GM12878 (cell line): Measurements from ENCODE around the gene GSS. TPM values are rescaled to one million over a fixed set of nuclear protein-coding genes. Genes with fewer than 3 reads are reported as not detected.

ENCODE experiments used
- ATAC-seq: fragments of 200-7000 bp; cut with Tn5 transposase; 3 replicates; pipeline ENCODE4 v1.9.1; 2020; ENCODE audit warnings: mild to moderate bottlenecking, moderate library complexity
- BruUV-seq: library from RNA; stranded (reverse); fragments of 400-500 nt; replicated peaks from 2 replicates; lab custom pipeline; 2021; lab: Mats Ljungman, UMichigan
- CTCF ChIA-PET: fragments of 300-600 bp; sonication (Branson Sonifier 250); formaldehyde crosslinking; extraction: SDS; loops from one replicate; lab custom pipeline; 2021; ENCODE audit warnings: inconsistent platforms; lab: Yijun Ruan, JAX
- POLR2A ChIA-PET: fragments of 350-600 bp; formaldehyde crosslinking; extraction: SDS; loops from one replicate; lab custom pipeline; 2021; ENCODE audit warnings: inconsistent platforms; lab: Charles Lee
- RAD21 ChIA-PET: fragments of 300-600 bp; sonication (Branson Sonifier 250); formaldehyde crosslinking; loops from one replicate; lab custom pipeline; 2023; ENCODE audit warnings: antibody characterized with exemption; ENCODE audit not compliant: unreplicated experiment; lab: Charles Lee
- SMC1A ChIA-PET: fragments of 300-600 bp; sonication (Branson Sonifier 250); formaldehyde crosslinking; loops from one replicate; lab custom pipeline; 2023; ENCODE audit not compliant: unreplicated experiment, uncharacterized antibody; lab: Charles Lee
- DNase-seq: peaks from one replicate; pipeline ENCODE4 v3.0.0-alpha.2; 2011; ENCODE audit warnings: low read depth, low spot score
- FAIRE-seq: peaks from 3 replicates; lab custom pipeline; 2011; peaks lifted over from hg19 to GRCh38; lab: Jason Lieb, UNC
- H2AFZ ChIP-seq: 2 replicates; pipeline ENCODE4 v1.6.0; 2011; ENCODE audit warnings: low read depth, low read length, control low read depth; ENCODE audit not compliant: control insufficient read depth
- H3K27ac ChIP-seq: 2 replicates; pipeline ENCODE4 v1.5.1; 2011; ENCODE audit warnings: control low read depth; ENCODE audit not compliant: control insufficient read depth, insufficient read depth
- H3K27me3 ChIP-seq, 2 experiments: replicated peaks in 1 of 2; 2 replicates each; pipeline versions ENCODE4 v1.6.0 to v1.6.1; 2011; ENCODE audit warnings: low read length in 1 of 2; ENCODE audit not compliant: control insufficient read depth in 2 of 2, insufficient read depth in 2 of 2
- H3K36me3 ChIP-seq, 2 experiments: 2 replicates each; pipeline ENCODE4 v1.5.1; 2011; ENCODE audit warnings: low read length in 1 of 2; ENCODE audit not compliant: control insufficient read depth in 2 of 2, insufficient read depth in 2 of 2
- H3K4me1 ChIP-seq: 2 replicates; pipeline ENCODE4 v1.6.1; 2011; ENCODE audit warnings: mild to moderate bottlenecking, low read length, moderate library complexity, mixed read lengths; ENCODE audit not compliant: control insufficient read depth, insufficient read depth
- H3K4me2 ChIP-seq: 2 replicates; pipeline ENCODE4 v1.6.0; 2011; ENCODE audit warnings: control low read depth; ENCODE audit not compliant: control insufficient read depth, insufficient read depth
- H3K4me3 ChIP-seq: fragments of 200-600 bp; sonication (generic); 2 replicates; pipeline ENCODE4 v1.5.1; 2016
- H3K79me2 ChIP-seq: 2 replicates; pipeline ENCODE4 v1.6.0; 2011; ENCODE audit warnings: low read length; ENCODE audit not compliant: control insufficient read depth, insufficient read depth
- H3K9ac ChIP-seq: 2 replicates; pipeline ENCODE4 v1.8.0; 2011; ENCODE audit warnings: low read length, control low read depth, mixed read lengths; ENCODE audit not compliant: control insufficient read depth, insufficient read depth
- H3K9me3 ChIP-seq: replicated peaks from 3 replicates; pipeline ENCODE4 v1.5.1; 2011; ENCODE audit warnings: mild to moderate bottlenecking, low read length; ENCODE audit not compliant: control insufficient read depth, insufficient read depth
- H4K20me1 ChIP-seq: 2 replicates; pipeline ENCODE4 v1.6.0; 2011; ENCODE audit not compliant: control insufficient read depth, insufficient read depth
- ASH2L ChIP-seq: fragments of 300-600, 200-600 bp; sonication (generic); IDR thresholded peaks from 2 replicates; pipeline ENCODE4 v1.6.1; 2017; ENCODE audit warnings: low read depth, mild to moderate bottlenecking, borderline replicate concordance
- BCL11A ChIP-seq: IDR thresholded peaks from 2 replicates; pipeline ENCODE4 v1.6.1; 2011; ENCODE audit warnings: low read depth, low read length
- CEBPB ChIP-seq, 2 experiments: fragments of 150-350 bp in 1 of 2; IDR thresholded peaks; 2 replicates each; pipeline ENCODE4 v1.6.1; 2012 to 2014; ENCODE audit warnings: low read depth in 2 of 2, low read length in 2 of 2, borderline replicate concordance in 1 of 2, inconsistent platforms in 1 of 2
- CHD4 ChIP-seq: fragments of 200-600 bp; sonication (generic); IDR thresholded peaks from 2 replicates; pipeline ENCODE4 v1.6.1; 2016; ENCODE audit warnings: mild to moderate bottlenecking
- GATAD2B ChIP-seq: fragments of 450-650 bp; conservative IDR thresholded peaks from 2 replicates; pipeline ENCODE4 v1.6.1; 2017; ENCODE audit warnings: low read depth, mild to moderate bottlenecking, moderate library complexity
- KAT2A ChIP-seq: conservative IDR thresholded peaks from 2 replicates; pipeline ENCODE4 v1.6.1; 2011; ENCODE audit warnings: low read depth, low read length; ENCODE audit not compliant: control insufficient read depth
- NFIC ChIP-seq: IDR thresholded peaks from 2 replicates; pipeline ENCODE4 v1.6.1; 2012; ENCODE audit warnings: low read depth, mild to moderate bottlenecking, inconsistent platforms, low read length, moderate library complexity
- POLR2A ChIP-seq: IDR thresholded peaks from 2 replicates; pipeline ENCODE4 v1.6.1; 2011; ENCODE audit warnings: low read depth, mild to moderate bottlenecking, low read length
- POLR2AphosphoS2 ChIP-seq: IDR thresholded peaks from 2 replicates; pipeline ENCODE4 v1.6.1; 2011; ENCODE audit warnings: low read depth, mild to moderate bottlenecking, low read length, improper control_type of control experiment, moderate library complexity
- RELA ChIP-seq: fragments of 450-650 bp; IDR thresholded peaks from 2 replicates; pipeline ENCODE4 v1.8.0; 2014; ENCODE audit warnings: borderline replicate concordance; ENCODE audit not compliant: partially characterized antibody
- SMC3 ChIP-seq: IDR thresholded peaks from 2 replicates; pipeline ENCODE4 v1.6.1; 2011; ENCODE audit warnings: low read length, improper control_type of control experiment, borderline replicate concordance
- STAT1 ChIP-seq: fragments of 450-650 bp; conservative IDR thresholded peaks from 2 replicates; pipeline ENCODE4 v1.6.1; 2014; ENCODE audit warnings: antibody characterized with exemption, mild to moderate bottlenecking
- WRNIP1 ChIP-seq: IDR thresholded peaks from 2 replicates; pipeline ENCODE4 v1.6.1; 2011; ENCODE audit warnings: low read depth, low read length, improper control_type of control experiment, borderline replicate concordance
- WGBS: methylation state at CpG from one replicate; pipeline ENCODE4 v1.1.6; 2016; ENCODE audit warnings: low lambda C conversion rate; ENCODE audit not compliant: insufficient replicate concordance, insufficient coverage; ENCODE audit errors: missing lambda C conversion rate; 5-methylcytosine and 5-hydroxymethylcytosine counted together
- in situ Hi-C: fragments of 300-500 bp; cut with MboI; formaldehyde crosslinking; loops from 9 replicates; pipeline ENCODE4 v1.14.3; 2018; ENCODE audit warnings: mixed read lengths
- intact Hi-C: fragments of 100-400 bp; cut with micrococcal nuclease; formaldehyde crosslinking; loops from one replicate; pipeline ENCODE4 v1.14.2; 2022; ENCODE audit not compliant: unreplicated experiment
- polyA plus RNA-seq, 11 experiments: library from polyadenylated mRNA; depleted of rRNA in 4 of 11; unstranded in 6 of 11; stranded (reverse) in 5 of 11; fragments of >200 nt; fragmentation: Nextera tagmentation in 4 of 11; fragmentation: Illumina TruSeq in 1 of 11; extraction: Ambion mirVana in 4 of 11; extraction: Trizol in 1 of 11; gene quantifications; 1 replicate in 1 of 11; 2 replicates in 10 of 11; pipeline versions ENCODE4 v1.2.1 to v1.2.3, GENCODE V29; 2011 to 2016; ENCODE audit warnings: inconsistent platforms in 2 of 11, missing spikeins in 2 of 11, low read depth in 1 of 11
- total RNA-seq, 4 experiments: library from RNA; depleted of rRNA in 3 of 4; stranded (reverse); fragments of >200 nt in 3 of 4; fragmentation: Illumina TruSeq in 1 of 4; extraction: Trizol in 1 of 4; gene quantifications; 2 replicates each; pipeline versions ENCODE4 v1.2.1 to v1.2.3, GENCODE V29; 2013 to 2021
- TF ChIP-seq, protein P1 (sequence below): fragments of 450-650 bp; IDR thresholded peaks from 2 replicates; pipeline ENCODE4 v1.6.1; 2018; ENCODE audit warnings: mild to moderate bottlenecking, low read depth, moderate library complexity; ENCODE audit not compliant: partially characterized antibody
- TF ChIP-seq, protein P2 (sequence below): fragments of 450-650 bp; IDR thresholded peaks from 2 replicates; pipeline ENCODE4 v1.6.1; 2017; ENCODE audit warnings: mild to moderate bottlenecking
- TF ChIP-seq, protein P3 (sequence below): fragments of 450-650 bp; IDR thresholded peaks from 2 replicates; pipeline ENCODE4 v1.6.1; 2017; ENCODE audit warnings: low read depth, mild to moderate bottlenecking, moderate library complexity

GSS gene
- total and polyA plus RNA-seq, 10 of the 15 experiments (the other 5 are each of a cell fraction or from before 2014, with no cell fraction given) = 12.7 to 120 (median 67.4) TPM

DNA sequence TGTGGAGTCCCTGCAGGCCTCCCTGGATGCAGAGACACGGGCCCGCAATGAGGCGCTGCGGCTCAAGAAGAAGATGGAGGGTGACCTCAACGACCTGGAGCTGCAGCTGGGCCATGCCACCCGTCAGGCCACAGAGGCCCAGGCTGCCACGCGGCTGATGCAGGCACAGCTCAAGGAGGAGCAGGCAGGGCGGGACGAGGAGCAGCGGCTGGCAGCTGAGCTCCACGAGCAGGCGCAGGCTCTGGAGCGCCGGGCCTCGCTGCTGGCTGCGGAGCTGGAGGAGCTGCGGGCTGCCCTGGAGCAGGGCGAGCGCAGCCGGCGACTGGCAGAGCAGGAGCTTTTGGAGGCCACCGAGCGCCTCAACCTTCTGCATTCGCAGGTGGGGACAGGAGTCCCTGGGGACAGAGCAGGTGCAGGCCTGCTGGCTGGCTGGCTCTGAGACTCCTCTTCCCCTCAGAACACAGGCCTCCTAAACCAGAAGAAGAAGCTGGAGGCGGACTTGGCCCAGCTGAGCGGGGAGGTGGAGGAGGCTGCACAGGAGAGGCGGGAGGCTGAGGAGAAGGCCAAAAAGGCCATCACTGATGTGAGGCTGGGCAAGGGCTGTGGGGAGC lies 44.8 kb upstream of the GSS start:
- no TSS peak for BruUV-seq
- FAIRE-seq = no peak
- peaks cover 3 to 43% of the 10 kb centered on the region in 2 experiments; a peak in 3 of 4 replicates for H3K36me3 ChIP-seq
- H3K79me2 ChIP-seq = no peaks in the 10 kb centered on the region
- ChIA-PET CTCF (interaction anchor here (0.7 to 1.4 kb wide), 2 partner anchors 126 to 127 kb away, joined by 3 read pairs; no protein-coding TSS in a partner anchor), SMC1A (no interaction called here), RAD21 (no interaction called here), POLR2A (no interaction called here)
- no peak overlapping the region for H2AFZ ChIP-seq
- H3K27ac ChIP-seq = no peak overlapping the region
- no peaks in the 10 kb centered on the region for H4K20me1 ChIP-seq
- H3K27me3 ChIP-seq = no peaks in the 10 kb centered on the region
- no peaks in the 10 kb centered on the region for H3K4me1 ChIP-seq
- in situ Hi-C loops = no loop called here
- ATAC-seq = no peak; the same call in 2 of the 3 replicates
- H3K4me3 ChIP-seq = no peak overlapping the region
- intact Hi-C loops = no loop called here
- H3K9me3 ChIP-seq = no peaks in the 10 kb centered on the region
- H3K9ac ChIP-seq = no peak overlapping the region
- WGBS = 87% methylated on average over 23 of the region's 28 CpGs
- H3K4me2 ChIP-seq = no peak overlapping the region
- DNase-seq = no peak
- TF ChIP-seq, protein P1, sequence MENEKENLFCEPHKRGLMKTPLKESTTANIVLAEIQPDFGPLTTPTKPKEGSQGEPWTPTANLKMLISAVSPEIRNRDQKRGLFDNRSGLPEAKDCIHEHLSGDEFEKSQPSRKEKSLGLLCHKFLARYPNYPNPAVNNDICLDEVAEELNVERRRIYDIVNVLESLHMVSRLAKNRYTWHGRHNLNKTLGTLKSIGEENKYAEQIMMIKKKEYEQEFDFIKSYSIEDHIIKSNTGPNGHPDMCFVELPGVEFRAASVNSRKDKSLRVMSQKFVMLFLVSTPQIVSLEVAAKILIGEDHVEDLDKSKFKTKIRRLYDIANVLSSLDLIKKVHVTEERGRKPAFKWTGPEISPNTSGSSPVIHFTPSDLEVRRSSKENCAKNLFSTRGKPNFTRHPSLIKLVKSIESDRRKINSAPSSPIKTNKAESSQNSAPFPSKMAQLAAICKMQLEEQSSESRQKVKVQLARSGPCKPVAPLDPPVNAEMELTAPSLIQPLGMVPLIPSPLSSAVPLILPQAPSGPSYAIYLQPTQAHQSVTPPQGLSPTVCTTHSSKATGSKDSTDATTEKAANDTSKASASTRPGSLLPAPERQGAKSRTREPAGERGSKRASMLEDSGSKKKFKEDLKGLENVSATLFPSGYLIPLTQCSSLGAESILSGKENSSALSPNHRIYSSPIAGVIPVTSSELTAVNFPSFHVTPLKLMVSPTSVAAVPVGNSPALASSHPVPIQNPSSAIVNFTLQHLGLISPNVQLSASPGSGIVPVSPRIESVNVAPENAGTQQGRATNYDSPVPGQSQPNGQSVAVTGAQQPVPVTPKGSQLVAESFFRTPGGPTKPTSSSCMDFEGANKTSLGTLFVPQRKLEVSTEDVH = no peak
- TF ChIP-seq NFIC (no peak), STAT1 (no peak), GATAD2B (no peak), POLR2A (no peak), SMC3 (no peak), RELA (no peak), WRNIP1 (no peak), ASH2L (no peak), CEBPB (IDR thresholded peaks at IDR 0.05; ENCODE audit: borderline replicate concordance in 1 of 2, low read depth in 2 of 2, low read length in 2 of 2) (no peak), BCL11A (no peak), KAT2A (no peak), POLR2AphosphoS2 (no peak), CHD4 (no peak)
- TF ChIP-seq, protein P2, sequence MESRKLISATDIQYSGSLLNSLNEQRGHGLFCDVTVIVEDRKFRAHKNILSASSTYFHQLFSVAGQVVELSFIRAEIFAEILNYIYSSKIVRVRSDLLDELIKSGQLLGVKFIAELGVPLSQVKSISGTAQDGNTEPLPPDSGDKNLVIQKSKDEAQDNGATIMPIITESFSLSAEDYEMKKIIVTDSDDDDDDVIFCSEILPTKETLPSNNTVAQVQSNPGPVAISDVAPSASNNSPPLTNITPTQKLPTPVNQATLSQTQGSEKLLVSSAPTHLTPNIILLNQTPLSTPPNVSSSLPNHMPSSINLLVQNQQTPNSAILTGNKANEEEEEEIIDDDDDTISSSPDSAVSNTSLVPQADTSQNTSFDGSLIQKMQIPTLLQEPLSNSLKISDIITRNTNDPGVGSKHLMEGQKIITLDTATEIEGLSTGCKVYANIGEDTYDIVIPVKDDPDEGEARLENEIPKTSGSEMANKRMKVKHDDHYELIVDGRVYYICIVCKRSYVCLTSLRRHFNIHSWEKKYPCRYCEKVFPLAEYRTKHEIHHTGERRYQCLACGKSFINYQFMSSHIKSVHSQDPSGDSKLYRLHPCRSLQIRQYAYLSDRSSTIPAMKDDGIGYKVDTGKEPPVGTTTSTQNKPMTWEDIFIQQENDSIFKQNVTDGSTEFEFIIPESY = no peak
- TF ChIP-seq, protein P3, sequence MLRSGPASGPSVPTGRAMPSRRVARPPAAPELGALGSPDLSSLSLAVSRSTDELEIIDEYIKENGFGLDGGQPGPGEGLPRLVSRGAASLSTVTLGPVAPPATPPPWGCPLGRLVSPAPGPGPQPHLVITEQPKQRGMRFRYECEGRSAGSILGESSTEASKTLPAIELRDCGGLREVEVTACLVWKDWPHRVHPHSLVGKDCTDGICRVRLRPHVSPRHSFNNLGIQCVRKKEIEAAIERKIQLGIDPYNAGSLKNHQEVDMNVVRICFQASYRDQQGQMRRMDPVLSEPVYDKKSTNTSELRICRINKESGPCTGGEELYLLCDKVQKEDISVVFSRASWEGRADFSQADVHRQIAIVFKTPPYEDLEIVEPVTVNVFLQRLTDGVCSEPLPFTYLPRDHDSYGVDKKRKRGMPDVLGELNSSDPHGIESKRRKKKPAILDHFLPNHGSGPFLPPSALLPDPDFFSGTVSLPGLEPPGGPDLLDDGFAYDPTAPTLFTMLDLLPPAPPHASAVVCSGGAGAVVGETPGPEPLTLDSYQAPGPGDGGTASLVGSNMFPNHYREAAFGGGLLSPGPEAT = no peak
